Measurements from ENCODE around the gene AKIRIN1. TPM values are rescaled to one million over a fixed set of nuclear protein-coding genes. Genes with fewer than 3 reads are reported as not detected.
"Not testable (repeated sequence)": the region's sequence is repeated elsewhere in the genome, so short reads cannot be mapped to it uniquely, and the experiment has no call there.

Gene AKIRIN1
- total RNA-seq, 4 donors from 2014 or later, result 36.9 to 45.3 (median 41.8) TPM

DNA sequence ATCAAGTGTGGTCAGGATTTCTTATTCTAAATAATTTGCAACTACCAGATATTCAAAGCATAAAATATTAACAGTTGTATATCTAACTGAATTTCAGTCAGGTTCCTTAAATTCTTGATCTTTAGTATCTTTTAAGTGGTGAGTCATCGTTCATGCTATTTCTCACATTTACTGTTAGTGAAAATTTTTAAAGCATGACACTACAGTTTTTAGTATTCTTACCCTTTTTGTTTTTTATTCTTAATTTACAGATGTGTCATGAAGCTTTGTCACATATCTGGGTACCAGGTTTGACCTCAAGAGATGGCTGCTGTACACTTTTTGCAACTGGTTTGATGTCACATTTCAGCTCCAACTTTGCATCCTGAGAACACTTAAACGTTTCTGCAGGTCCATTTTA is 12.7 kb downstream of the AKIRIN1 start:
- H3K36me3 ChIP-seq, result peaks cover 0 to 91% (median 20%) of the 10 kb centered on the region in 3 donors
- no peak overlapping the region for H3K4me3 ChIP-seq
- H3K27me3 ChIP-seq, result no peaks in the 10 kb centered on the region
- TF ChIP-seq POLR2A (IDR thresholded peaks at IDR 0.05), result no peak
- H3K9me3 ChIP-seq, result no peaks in the 10 kb centered on the region
- H3K4me1 ChIP-seq, result peaks cover 0 to 12% (median 2%) of the 10 kb centered on the region in 4 donors
- DNase-seq (ENCODE audit: low spot score in 2 of 2), result no peak
- peak overlapping the region in 1 of 4 donors; percentile 31 for H3K27ac ChIP-seq
- 74 to 78% methylated on average over 2 of the region's 2 CpGs for WGBS, 2 donors

DNA sequence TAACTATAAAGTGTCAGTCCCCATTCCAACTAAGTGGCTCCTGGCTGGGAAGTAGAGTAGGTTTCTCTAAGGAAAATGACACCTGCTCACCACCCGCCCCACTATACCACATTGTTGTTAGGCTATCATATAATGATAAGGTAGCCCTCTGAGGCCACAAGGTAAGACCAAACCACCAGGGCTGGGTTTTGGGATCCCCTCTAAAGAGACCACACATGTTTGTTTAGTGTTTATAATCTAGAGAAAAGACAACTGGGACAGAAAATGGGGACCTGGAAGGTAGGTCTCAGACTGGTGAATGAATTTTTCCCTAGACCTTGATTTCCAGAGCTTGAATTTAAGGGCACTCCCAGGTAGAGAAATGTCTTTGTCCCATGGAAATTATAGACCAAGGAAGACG is 15.2 kb downstream of the AKIRIN1 start:
- H3K27ac ChIP-seq, result no peak overlapping the region
- H3K4me1 ChIP-seq, result peaks cover 0 to 12% (median 2%) of the 10 kb centered on the region in 4 donors
- no peaks in the 10 kb centered on the region for H3K9me3 ChIP-seq
- DNase-seq (ENCODE audit: low spot score in 2 of 2), result no peak
- no peak for TF ChIP-seq EP300 (IDR thresholded peaks at IDR 0.05)
- TF ChIP-seq POLR2A (IDR thresholded peaks at IDR 0.05), result no peak
- TF ChIP-seq CTCF (IDR thresholded peaks at IDR 0.05), result no peak
- no peaks in the 10 kb centered on the region for H3K27me3 ChIP-seq
- 78 to 82% methylated on average over 2 of the region's 2 CpGs for WGBS, 2 donors
- H3K4me3 ChIP-seq, result no peak overlapping the region
- peaks cover 0 to 100% (median 14%) of the 10 kb centered on the region in 3 donors for H3K36me3 ChIP-seq

DNA sequence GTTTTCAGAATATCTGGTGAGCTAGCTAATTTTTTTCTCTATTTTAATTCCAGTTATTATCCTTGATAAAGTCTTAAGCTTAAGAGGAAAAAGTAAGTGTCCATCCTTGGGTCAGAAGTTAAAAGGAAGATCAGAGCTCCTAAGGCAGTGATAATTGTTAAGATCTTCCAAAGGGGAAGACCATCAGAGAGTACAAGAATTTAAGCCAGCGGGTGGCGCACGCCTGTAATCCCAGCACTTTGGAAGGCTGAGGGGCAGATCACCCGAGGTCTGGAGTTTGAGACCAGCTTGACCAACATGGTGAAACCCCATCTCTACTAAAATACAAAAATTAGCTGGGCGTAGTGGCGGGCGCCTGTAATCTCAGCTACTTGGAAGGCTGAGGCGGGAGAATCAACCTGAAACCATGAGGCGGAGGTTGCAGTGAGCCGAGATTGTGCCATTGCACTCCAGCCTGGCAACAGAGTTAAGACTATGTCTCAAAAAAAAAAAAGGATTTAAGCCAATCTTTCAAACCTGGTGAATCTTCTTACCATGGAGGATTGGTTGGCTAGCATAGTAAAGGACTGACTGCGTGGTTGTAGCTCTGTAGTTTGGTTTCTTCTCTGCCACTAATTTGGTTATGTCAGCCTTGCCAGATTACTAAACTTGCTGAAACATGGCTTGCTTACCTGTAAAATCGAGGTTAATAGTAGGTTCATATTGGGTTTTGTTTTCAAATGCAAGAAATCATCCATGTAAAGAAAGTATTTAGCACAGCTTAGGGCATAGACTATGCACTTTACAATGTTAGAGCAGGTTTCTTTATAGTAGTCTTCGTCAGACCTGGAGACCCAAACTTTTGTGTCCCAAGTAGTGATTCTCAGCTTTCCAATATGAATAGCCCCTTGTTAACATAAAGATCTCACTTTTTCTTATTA is 15.9 kb downstream of the AKIRIN1 start:
- no peak for TF ChIP-seq POLR2A (IDR thresholded peaks at IDR 0.05)
- no peak for TF ChIP-seq EP300 (IDR thresholded peaks at IDR 0.05)
- TF ChIP-seq CTCF (IDR thresholded peaks at IDR 0.05), result no peak

DNA sequence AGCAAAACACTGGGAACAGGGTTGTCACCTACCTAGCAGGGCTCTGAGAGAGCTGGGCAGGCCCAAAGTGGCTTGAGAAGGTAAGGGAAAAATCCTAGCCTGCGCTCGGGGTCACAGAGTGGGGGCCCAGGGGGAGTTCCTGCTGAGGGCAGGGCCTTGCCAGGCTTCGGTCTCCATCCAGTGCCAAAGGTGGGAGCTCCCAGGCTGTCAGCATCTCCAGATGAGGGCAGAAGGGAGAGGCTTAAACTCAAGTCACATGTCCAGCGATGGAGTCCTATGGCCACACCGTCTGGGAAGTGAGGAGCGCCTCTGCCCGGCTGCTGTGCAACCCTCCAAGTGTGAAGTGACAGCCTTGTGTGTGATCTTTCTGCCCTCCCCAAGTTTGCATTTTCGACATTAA is 23.9 kb downstream of the AKIRIN1 start:
- not testable (repeated sequence) for H3K27me3 ChIP-seq; H3K4me3 ChIP-seq; DNase-seq (ENCODE audit: low spot score in 2 of 2); H3K4me1 ChIP-seq; H3K9me3 ChIP-seq; H3K27ac ChIP-seq
- WGBS, 2 donors, result 86 to 87% methylated on average over 8 of the region's 8 CpGs
- peaks cover 0 to 53% (median 0%) of the 10 kb centered on the region in 3 donors for H3K36me3 ChIP-seq

More for the DNA sequence above, 15.9 kb downstream of the AKIRIN1 start:
- 92 to 93% methylated on average over 13 of the region's 13 CpGs for WGBS, 2 donors
- no peaks in the 10 kb centered on the region for H3K27me3 ChIP-seq
- H3K4me1 ChIP-seq, result peaks cover 0 to 12% (median 2%) of the 10 kb centered on the region in 4 donors
- peaks cover 0 to 100% (median 11%) of the 10 kb centered on the region in 3 donors for H3K36me3 ChIP-seq
- H3K4me3 ChIP-seq, result no peak overlapping the region
- H3K9me3 ChIP-seq, result no peaks in the 10 kb centered on the region
- no peak overlapping the region for H3K27ac ChIP-seq
- DNase-seq (ENCODE audit: low spot score in 2 of 2), result no peak

DNA sequence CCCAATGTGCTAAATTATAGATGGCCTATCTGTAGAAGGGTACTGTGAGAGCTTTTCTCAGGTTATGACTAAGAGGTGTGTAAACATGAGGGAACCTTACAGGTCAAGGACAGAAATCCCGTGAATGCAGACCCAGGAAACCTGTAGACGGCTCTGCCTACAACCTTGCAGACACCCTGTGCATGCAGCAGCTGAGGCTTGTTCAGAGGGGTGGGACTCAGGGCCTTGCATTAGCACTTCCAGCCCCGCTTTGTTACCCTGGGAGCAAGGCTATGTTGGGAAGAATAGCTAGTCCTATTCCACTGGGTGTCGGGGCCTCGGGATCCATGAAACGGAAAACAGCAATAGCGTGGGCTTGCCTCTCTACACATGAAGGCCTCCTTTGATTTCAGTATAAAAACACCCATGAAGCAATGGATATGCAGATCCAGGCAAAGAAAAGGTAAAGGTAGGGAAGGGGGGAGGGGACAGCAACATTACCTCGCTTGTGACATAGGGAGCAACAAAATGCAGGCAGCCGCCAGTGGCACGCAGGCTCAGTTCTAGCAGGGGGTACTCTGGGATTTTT is 25.6 kb downstream of the AKIRIN1 start:
- Histone ChIP-seq H3K4me3 (no peak overlapping the region), H3K4me1 (no peaks in the 10 kb centered on the region), H3K27me3 (no peaks in the 10 kb centered on the region), H3K9me3 (no peaks in the 10 kb centered on the region), H3K27ac (no peak overlapping the region), H3K36me3 (peaks cover 0 to 35% (median 0%) of the 10 kb centered on the region in 3 donors)
- whole genome bisulfite sequencing, 2 donors, result 54 to 64% methylated on average over 10 of the region's 10 CpGs
- TF ChIP-seq POLR2A (IDR thresholded peaks at IDR 0.05) (no peak), CTCF (IDR thresholded peaks at IDR 0.05) (no peak), EP300 (IDR thresholded peaks at IDR 0.05) (no peak)
- DNase-seq (ENCODE audit: low spot score in 2 of 2), result no peak

DNA sequence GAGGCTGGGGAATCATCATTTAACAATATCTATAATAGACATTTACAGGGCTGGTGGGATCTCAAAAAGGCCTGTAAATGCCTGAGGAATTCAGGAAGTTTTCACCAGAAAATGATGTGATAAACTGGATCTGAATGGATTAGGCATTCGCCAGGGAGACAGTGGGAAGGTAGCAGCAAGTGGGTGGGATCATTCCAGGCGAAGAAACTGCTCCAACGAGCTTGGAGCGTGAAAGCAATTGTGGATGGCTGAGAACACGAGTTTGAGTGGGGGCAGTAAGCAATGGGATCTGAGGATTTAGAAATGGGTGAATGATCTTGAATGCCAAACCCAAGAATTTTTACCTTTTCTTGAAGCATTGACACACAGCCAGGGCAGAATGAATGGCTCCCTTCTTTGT is 26.2 kb downstream of the AKIRIN1 start:
- no peak for TF ChIP-seq POLR2A (IDR thresholded peaks at IDR 0.05)
- TF ChIP-seq CTCF (IDR thresholded peaks at IDR 0.05), result no peak
- TF ChIP-seq EP300 (IDR thresholded peaks at IDR 0.05), result no peak
- H3K9me3 ChIP-seq, result no peaks in the 10 kb centered on the region
- H3K27ac ChIP-seq, result no peak overlapping the region
- no peaks in the 10 kb centered on the region for H3K4me1 ChIP-seq
- no peaks in the 10 kb centered on the region for H3K27me3 ChIP-seq
- 64 to 67% methylated on average over 5 of the region's 5 CpGs for WGBS, 2 donors
- no peak for DNase-seq (ENCODE audit: low spot score in 2 of 2)
- H3K4me3 ChIP-seq, result no peak overlapping the region
- H3K36me3 ChIP-seq, result peaks cover 0 to 29% (median 0%) of the 10 kb centered on the region in 3 donors

- H3K27ac ChIP-seq; H3K27me3 ChIP-seq; DNase-seq (ENCODE audit: low spot score in 2 of 2); H3K9me3 ChIP-seq; H3K36me3 ChIP-seq; H3K4me3 ChIP-seq; H3K4me1 ChIP-seq: not testable (repeated sequence)
- WGBS, 2 donors, result 48 to 57% methylated on average over 1 of the region's 1 CpG
These were observed 29.4 kb downstream of the AKIRIN1 start for GRCh38 chr1:39020494-39020893.

All from tibial nerve (tissue), 4 donors.